ENCODE measurements around the gene CORO7.

The CORO7 gene

DNA sequence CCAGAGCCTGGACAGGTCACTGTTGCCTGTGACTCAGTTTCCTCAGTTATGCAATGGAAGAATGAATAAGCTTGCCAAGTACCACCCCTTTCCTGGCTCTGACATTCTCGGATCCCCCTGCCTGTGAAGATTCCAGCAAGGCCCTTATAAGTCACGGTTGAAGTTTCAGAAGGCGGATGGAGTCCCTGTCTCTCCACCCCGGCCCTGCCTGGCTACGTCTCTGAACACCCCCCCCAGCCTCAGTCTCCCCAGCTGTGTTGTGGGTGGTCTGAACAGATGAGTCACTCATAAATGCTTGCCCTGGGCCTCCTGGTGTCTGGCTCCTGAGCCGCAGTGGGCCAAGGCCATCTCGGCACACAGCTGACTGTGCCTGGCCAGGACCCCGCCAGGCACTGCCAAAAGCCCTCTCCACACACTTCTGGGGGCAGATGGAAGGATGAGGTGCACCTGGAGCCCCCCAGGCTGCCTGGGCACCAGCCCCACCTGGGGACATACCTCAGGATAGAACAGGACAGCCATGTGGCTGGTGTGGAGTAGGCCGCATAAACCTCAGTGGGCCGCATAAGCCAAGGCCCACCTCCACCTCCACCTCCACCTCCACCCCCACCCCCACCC lies 29.3 kb downstream of the CORO7 start:
- H3K4me3 ChIP-seq (ENCODE audit: low read length) = no peak overlapping the region
- no peaks in the 10 kb centered on the region for H4K20me1 ChIP-seq (ENCODE audit: control insufficient read depth, insufficient read depth, low read depth, low read length)
- no peaks in the 10 kb centered on the region for H3F3A ChIP-seq (ENCODE audit: control insufficient read depth, insufficient read depth)
- H3K79me2 ChIP-seq (ENCODE audit: control insufficient read depth, low read length) = no peaks in the 10 kb centered on the region
- no peaks in the 10 kb centered on the region for H3K27me3 ChIP-seq (ENCODE audit: control insufficient read depth, low read length)
- H3K36me3 ChIP-seq (ENCODE audit: control insufficient read depth, low read length) = peaks cover 24% of the 10 kb centered on the region
- H3K4me2 ChIP-seq (ENCODE audit: low read length) = no peak overlapping the region
- TF ChIP-seq, protein P1, sequence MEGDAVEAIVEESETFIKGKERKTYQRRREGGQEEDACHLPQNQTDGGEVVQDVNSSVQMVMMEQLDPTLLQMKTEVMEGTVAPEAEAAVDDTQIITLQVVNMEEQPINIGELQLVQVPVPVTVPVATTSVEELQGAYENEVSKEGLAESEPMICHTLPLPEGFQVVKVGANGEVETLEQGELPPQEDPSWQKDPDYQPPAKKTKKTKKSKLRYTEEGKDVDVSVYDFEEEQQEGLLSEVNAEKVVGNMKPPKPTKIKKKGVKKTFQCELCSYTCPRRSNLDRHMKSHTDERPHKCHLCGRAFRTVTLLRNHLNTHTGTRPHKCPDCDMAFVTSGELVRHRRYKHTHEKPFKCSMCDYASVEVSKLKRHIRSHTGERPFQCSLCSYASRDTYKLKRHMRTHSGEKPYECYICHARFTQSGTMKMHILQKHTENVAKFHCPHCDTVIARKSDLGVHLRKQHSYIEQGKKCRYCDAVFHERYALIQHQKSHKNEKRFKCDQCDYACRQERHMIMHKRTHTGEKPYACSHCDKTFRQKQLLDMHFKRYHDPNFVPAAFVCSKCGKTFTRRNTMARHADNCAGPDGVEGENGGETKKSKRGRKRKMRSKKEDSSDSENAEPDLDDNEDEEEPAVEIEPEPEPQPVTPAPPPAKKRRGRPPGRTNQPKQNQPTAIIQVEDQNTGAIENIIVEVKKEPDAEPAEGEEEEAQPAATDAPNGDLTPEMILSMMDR (IDR thresholded peaks at IDR 0.05; ENCODE audit: low read depth, low read length, poor library complexity, severe bottlenecking) = no peak
- no peak for TF ChIP-seq EZH2phosphoT487 (IDR thresholded peaks at IDR 0.05; ENCODE audit: borderline replicate concordance, low read length)
- H3K9me3 ChIP-seq (ENCODE audit: control insufficient read depth, insufficient read depth, low read length) = no peaks in the 10 kb centered on the region
- no peaks in the 10 kb centered on the region for H3K9me2 ChIP-seq (replicated peaks; ENCODE audit: control insufficient read depth, low read length)
- no peak overlapping the region for H3K27ac ChIP-seq (ENCODE audit: low read depth, low read length)
- peaks cover 5% of the 10 kb centered on the region for H3K4me1 ChIP-seq (ENCODE audit: control insufficient read depth, low read length)

DNA sequence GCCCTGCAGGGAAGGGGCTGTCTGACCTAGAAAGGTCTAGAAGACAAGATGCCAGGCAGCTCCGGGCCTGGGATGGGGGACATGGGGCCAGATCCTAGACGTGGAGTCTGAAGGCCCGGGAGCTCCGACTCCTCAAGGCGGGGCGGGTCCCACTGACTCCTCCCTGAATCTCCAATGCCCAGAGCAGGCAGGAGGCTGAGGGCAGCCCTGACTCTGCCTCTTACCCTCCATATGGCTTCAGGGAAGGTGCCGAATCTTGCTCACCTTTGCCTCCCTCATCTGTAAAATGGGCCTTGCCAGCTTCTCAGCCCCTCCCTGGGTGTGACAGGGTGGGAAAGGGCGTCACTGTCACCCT lies 30.0 kb downstream of the CORO7 start:
- no peaks in the 10 kb centered on the region for H3K4me1 ChIP-seq (ENCODE audit: control insufficient read depth, low read length)
- no peaks in the 10 kb centered on the region for H3K79me2 ChIP-seq (ENCODE audit: control insufficient read depth, low read length)
- peaks cover 24% of the 10 kb centered on the region for H3K36me3 ChIP-seq (ENCODE audit: control insufficient read depth, low read length)
- no peaks in the 10 kb centered on the region for H3F3A ChIP-seq (ENCODE audit: control insufficient read depth, insufficient read depth)
- no peaks in the 10 kb centered on the region for H3K9me3 ChIP-seq (ENCODE audit: control insufficient read depth, insufficient read depth, low read length)
- no peak overlapping the region for H3K27ac ChIP-seq (ENCODE audit: low read depth, low read length)
- H3K4me2 ChIP-seq (ENCODE audit: low read length) = no peak overlapping the region
- H3K27me3 ChIP-seq (ENCODE audit: control insufficient read depth, low read length) = no peaks in the 10 kb centered on the region
- no peaks in the 10 kb centered on the region for H3K9me2 ChIP-seq (replicated peaks; ENCODE audit: control insufficient read depth, low read length)
- no peak overlapping the region for H3K4me3 ChIP-seq (ENCODE audit: low read length)
- no peaks in the 10 kb centered on the region for H4K20me1 ChIP-seq (ENCODE audit: control insufficient read depth, insufficient read depth, low read depth, low read length)
- TF ChIP-seq EZH2phosphoT487 (IDR thresholded peaks at IDR 0.05; ENCODE audit: borderline replicate concordance, low read length) = no peak
- TF ChIP-seq, protein P1 (IDR thresholded peaks at IDR 0.05; ENCODE audit: low read depth, low read length, poor library complexity, severe bottlenecking) = no peak

DNA sequence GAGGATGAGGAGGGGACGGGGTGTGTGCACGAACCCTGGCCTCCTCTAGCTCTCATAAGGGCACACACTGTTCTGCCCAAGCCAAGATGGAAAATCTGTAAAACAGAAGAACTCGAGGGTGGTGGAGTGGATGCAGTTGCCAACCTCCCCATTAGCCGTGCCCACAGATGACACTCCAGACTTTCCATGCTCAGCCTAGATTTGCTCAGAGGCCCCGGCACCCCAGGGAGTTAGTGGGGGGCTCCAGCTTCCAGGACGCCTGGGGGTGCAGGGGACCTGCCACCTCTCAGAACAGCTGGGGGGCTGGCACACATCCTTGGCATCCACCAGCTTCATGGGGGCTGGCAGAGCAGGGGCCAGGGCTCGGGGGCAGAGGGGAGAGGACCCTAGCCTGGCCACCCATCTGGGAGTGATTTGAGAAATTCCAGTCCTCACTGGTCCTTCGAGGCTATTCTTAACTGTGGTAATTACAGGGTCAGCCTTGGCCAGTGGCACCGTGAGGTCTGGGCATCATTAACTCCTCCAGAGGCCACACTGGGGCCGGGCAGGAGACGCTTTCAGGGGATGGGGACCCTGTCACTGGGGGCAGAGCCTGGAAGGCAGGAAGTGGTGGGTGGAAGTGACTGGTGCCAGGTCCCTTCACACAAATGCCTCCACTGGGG lies 30.5 kb downstream of the CORO7 start:
- no peak overlapping the region for H3K4me3 ChIP-seq (ENCODE audit: low read length)
- H3K9me3 ChIP-seq (ENCODE audit: control insufficient read depth, insufficient read depth, low read length) = no peaks in the 10 kb centered on the region
- no peak overlapping the region for H3K27ac ChIP-seq (ENCODE audit: low read depth, low read length)
- no peak overlapping the region for H3K4me2 ChIP-seq (ENCODE audit: low read length)
- H3K79me2 ChIP-seq (ENCODE audit: control insufficient read depth, low read length) = no peaks in the 10 kb centered on the region
- H3K4me1 ChIP-seq (ENCODE audit: control insufficient read depth, low read length) = no peaks in the 10 kb centered on the region
- peaks cover 24% of the 10 kb centered on the region for H3K36me3 ChIP-seq (ENCODE audit: control insufficient read depth, low read length)
- H3K27me3 ChIP-seq (ENCODE audit: control insufficient read depth, low read length) = no peaks in the 10 kb centered on the region
- H4K20me1 ChIP-seq (ENCODE audit: control insufficient read depth, insufficient read depth, low read depth, low read length) = no peaks in the 10 kb centered on the region
- no peaks in the 10 kb centered on the region for H3K9me2 ChIP-seq (replicated peaks; ENCODE audit: control insufficient read depth, low read length)
- H3F3A ChIP-seq (ENCODE audit: control insufficient read depth, insufficient read depth) = no peaks in the 10 kb centered on the region
- no peak for TF ChIP-seq EZH2phosphoT487 (IDR thresholded peaks at IDR 0.05; ENCODE audit: borderline replicate concordance, low read length)
- TF ChIP-seq, protein P1 (IDR thresholded peaks at IDR 0.05; ENCODE audit: low read depth, low read length, poor library complexity, severe bottlenecking) = no peak

Data from DOHH2 (cell line).